Activated naive CD8-positive, alpha-beta T cell treated with anti-CD3 and anti-CD28 coated beads, Interleukin-2, amount 10 ng/mL, durations not matched to agents 7 days and 5 days (primary cell): Measurements from ENCODE around the gene TMEM250. TPM values are rescaled to one million over a fixed set of nuclear protein-coding genes. Genes with fewer than 3 reads are reported as not detected.
A peak's percentile ranks its signal among the peaks of the same experiment; 100 is the strongest.

ENCODE experiments used
- ATAC-seq: fragments of 150-1000 bp; cut with Tn5 transposase; one replicate; pipeline ENCODE4 v1.10.0; 2021; ENCODE audit warnings: low read depth, moderate library complexity
- POLR2A ChIA-PET: fragments of 350-600 bp; sonication (Branson Sonifier 250); formaldehyde crosslinking; loops from one replicate; lab custom pipeline; 2021; ENCODE audit warnings: antibody characterized with exemption; lab: Charles Lee
- DNase-seq: peaks from one replicate; pipeline ENCODE4 v3.0.0; 2021
- H3K27ac Mint-ChIP-seq: one replicate; pipeline ENCODE4 v1.8.0; 2022; ENCODE audit warnings: mild to moderate bottlenecking, mixed read lengths
- H3K27me3 Mint-ChIP-seq: one replicate; pipeline ENCODE4 v1.8.0; 2022; ENCODE audit warnings: mild to moderate bottlenecking, moderate library complexity, mixed read lengths
- H3K36me3 Mint-ChIP-seq: one replicate; pipeline ENCODE4 v1.8.0; 2021; ENCODE audit warnings: mild to moderate bottlenecking, mixed read lengths
- H3K4me1 Mint-ChIP-seq: one replicate; pipeline ENCODE4 v1.8.0; 2021; ENCODE audit warnings: mixed read lengths
- H3K4me3 Mint-ChIP-seq: one replicate; pipeline ENCODE4 v1.8.0; 2022; ENCODE audit warnings: mild to moderate bottlenecking, moderate library complexity, mixed read lengths
- H3K9me3 Mint-ChIP-seq: one replicate; pipeline ENCODE4 v1.8.0; 2021; ENCODE audit warnings: mixed read lengths
- total RNA-seq, 2 experiments: library from RNA; stranded (reverse); gene quantifications; one replicate each; pipeline ENCODE4 v1.2.3, GENCODE V29; 2021

Gene TMEM250
- total RNA-seq, 2 experiments from 2014 or later = 45.3 to 45.9 TPM

- Mint-ChIP-seq H3K4me3 (no peak overlapping the region), H3K27ac (no peak overlapping the region), H3K27me3 (peaks cover 16% of the 10 kb centered on the region), H3K36me3 (no peaks in the 10 kb centered on the region), H3K9me3 (no peaks in the 10 kb centered on the region), H3K4me1 (no peaks in the 10 kb centered on the region)
- POLR2A ChIA-PET = no interaction called here
- ATAC-seq (peak; percentile 50), DNase-seq (no peak)
Measured at GRCh38 chr9:136133191-136133958, 14.7 kb upstream of the TMEM250 start.

- POLR2A ChIA-PET = no interaction called here
- no peak for DNase-seq
- H3K36me3 Mint-ChIP-seq = no peaks in the 10 kb centered on the region
- H3K9me3 Mint-ChIP-seq = no peaks in the 10 kb centered on the region
- no peak for ATAC-seq
- H3K27ac Mint-ChIP-seq = no peak overlapping the region
- H3K4me3 Mint-ChIP-seq = no peak overlapping the region
- peaks cover 16% of the 10 kb centered on the region for H3K27me3 Mint-ChIP-seq
- H3K4me1 Mint-ChIP-seq = no peaks in the 10 kb centered on the region
Measured at GRCh38 chr9:136132512-136133050, 13.9 kb upstream of the TMEM250 start.

GRCh38 chr9:136131629-136132511, 13.2 kb upstream of the TMEM250 start:
- POLR2A ChIA-PET = no interaction called here

GRCh38 chr9:136129176-136129575, 10.5 kb upstream of the TMEM250 start:
- no peak overlapping the region for H3K27ac Mint-ChIP-seq
- ATAC-seq (no peak), DNase-seq (no peak)
- H3K4me3 Mint-ChIP-seq = no peak overlapping the region
- POLR2A ChIA-PET = no interaction called here
- peaks cover 12% of the 10 kb centered on the region for H3K27me3 Mint-ChIP-seq
- no peaks in the 10 kb centered on the region for H3K4me1 Mint-ChIP-seq
- H3K36me3 Mint-ChIP-seq = no peaks in the 10 kb centered on the region
- peaks cover 7% of the 10 kb centered on the region for H3K9me3 Mint-ChIP-seq

More at GRCh38 chr9:136131629-136132511, 13.2 kb upstream of the TMEM250 start:
- ATAC-seq (no peak), DNase-seq (no peak)
- Mint-ChIP-seq H3K27me3 (peaks cover 16% of the 10 kb centered on the region), H3K4me3 (no peak overlapping the region), H3K27ac (no peak overlapping the region), H3K36me3 (no peaks in the 10 kb centered on the region), H3K4me1 (no peaks in the 10 kb centered on the region), H3K9me3 (no peaks in the 10 kb centered on the region)

GRCh38 chr9:136128436-136128835, 9.8 kb upstream of the TMEM250 start:
- Mint-ChIP-seq H3K4me3 (no peak overlapping the region), H3K9me3 (peaks cover 7% of the 10 kb centered on the region), H3K36me3 (no peaks in the 10 kb centered on the region), H3K4me1 (no peaks in the 10 kb centered on the region), H3K27ac (no peak overlapping the region), H3K27me3 (peaks cover 5% of the 10 kb centered on the region)
- ATAC-seq (no peak), DNase-seq (no peak)
- POLR2A ChIA-PET = no interaction called here

GRCh38 chr9:136127313-136127712, 8.6 kb upstream of the TMEM250 start:
- H3K4me3 Mint-ChIP-seq = no peak overlapping the region
- H3K27me3 Mint-ChIP-seq = peaks cover 4% of the 10 kb centered on the region
- H3K4me1 Mint-ChIP-seq = no peaks in the 10 kb centered on the region
- no peak overlapping the region for H3K27ac Mint-ChIP-seq
- no peak for DNase-seq
- H3K9me3 Mint-ChIP-seq = peaks cover 7% of the 10 kb centered on the region
- no peak for ATAC-seq
- H3K36me3 Mint-ChIP-seq = no peaks in the 10 kb centered on the region
- POLR2A ChIA-PET = no interaction called here

GRCh38 chr9:136124976-136125692, 6.5 kb upstream of the TMEM250 start:
- ATAC-seq = no peak
- Mint-ChIP-seq H3K27me3 (no peaks in the 10 kb centered on the region), H3K27ac (no peak overlapping the region)

GRCh38 chr9:136122425-136123383, 4.0 kb upstream of the TMEM250 start:
- Mint-ChIP-seq H3K27me3 (no peaks in the 10 kb centered on the region), H3K36me3 (no peaks in the 10 kb centered on the region), H3K4me3 (no peak overlapping the region), H3K27ac (peak overlapping the region; percentile 38), H3K4me1 (peaks cover 4% of the 10 kb centered on the region), H3K9me3 (peaks cover 7% of the 10 kb centered on the region)
- POLR2A ChIA-PET = interaction anchor here (0.8 to 2.3 kb wide), 5 partner anchors 13 to 216 kb away, joined by 3 to 10 read pairs (median 3); partner anchors contain the start of gene CAMSAP1
- DNase-seq = peak; percentile 87
- ATAC-seq = no peak

More at GRCh38 chr9:136124976-136125692, 6.5 kb upstream of the TMEM250 start:
- no peaks in the 10 kb centered on the region for H3K36me3 Mint-ChIP-seq
- peaks cover 7% of the 10 kb centered on the region for H3K9me3 Mint-ChIP-seq
- no peak for DNase-seq
- H3K4me1 Mint-ChIP-seq = no peaks in the 10 kb centered on the region
- POLR2A ChIA-PET = no interaction called here
- no peak overlapping the region for H3K4me3 Mint-ChIP-seq

- Mint-ChIP-seq H3K4me1 (peaks cover 4% of the 10 kb centered on the region), H3K4me3 (no peak overlapping the region), H3K36me3 (no peaks in the 10 kb centered on the region), H3K27me3 (no peaks in the 10 kb centered on the region), H3K27ac (no peak overlapping the region), H3K9me3 (peaks cover 7% of the 10 kb centered on the region)
- POLR2A ChIA-PET = interaction anchor here (0.8 to 2.3 kb wide), 3 partner anchors 12 to 155 kb away, joined by 3 to 10 read pairs (median 8); no protein-coding TSS in a partner anchor
- no peak for ATAC-seq
- DNase-seq = no peak
Measured at GRCh38 chr9:136121801-136122200, 3.1 kb upstream of the TMEM250 start.

GRCh38 chr9:136120438-136120844, 1.8 kb upstream of the TMEM250 start:
- peak overlapping the region; percentile 30 for H3K27ac Mint-ChIP-seq
- peaks cover 4% of the 10 kb centered on the region for H3K4me1 Mint-ChIP-seq
- H3K27me3 Mint-ChIP-seq = no peaks in the 10 kb centered on the region
- DNase-seq = no peak
- no peak overlapping the region for H3K4me3 Mint-ChIP-seq
- POLR2A ChIA-PET = interaction anchor here (0.5 to 1.5 kb wide), 5 partner anchors 11 to 950 kb away, joined by 3 to 6 read pairs (median 4); partner anchors contain the start of gene NACC2
- no peak for ATAC-seq
- H3K9me3 Mint-ChIP-seq = peaks cover 7% of the 10 kb centered on the region
- H3K36me3 Mint-ChIP-seq = no peaks in the 10 kb centered on the region

GRCh38 chr9:136119883-136120393, 1.3 kb upstream of the TMEM250 start:
- H3K4me1 Mint-ChIP-seq = peaks cover 6% of the 10 kb centered on the region
- DNase-seq (no peak), ATAC-seq (no peak)
- POLR2A ChIA-PET = interaction anchor here (1.0 to 1.5 kb wide), 5 partner anchors 11 to 159 kb away, joined by 3 to 6 read pairs (median 4); partner anchors contain the start of genes NACC2 and UBAC1
- peak overlapping the region; percentile 56 for H3K27ac Mint-ChIP-seq
- peak overlapping the region; percentile 76 for H3K4me3 Mint-ChIP-seq
- H3K9me3 Mint-ChIP-seq = peaks cover 2% of the 10 kb centered on the region
- H3K27me3 Mint-ChIP-seq = no peaks in the 10 kb centered on the region
- H3K36me3 Mint-ChIP-seq = peaks cover under 1% of the 10 kb centered on the region
